IPS-NIHi7 (cell line): ENCODE measurements around the gene L3MBTL4.
A peak's percentile ranks its signal among the peaks of the same experiment; 100 is the strongest.

Experiments used
- DNase-seq: peaks from one replicate; pipeline ENCODE4 v3.0.0; 2012; ENCODE audit warnings: mixed read lengths; ENCODE audit errors: extremely low spot score

L3MBTL4 gene

GRCh38 chr18:5964108-5964507 lies 450.6 kb downstream of the L3MBTL4 start:
- DNase-seq: no peak

- DNase-seq: no peak
Observed at GRCh38 chr18:5963267-5963666, 451.4 kb downstream of the L3MBTL4 start.

GRCh38 chr18:5962362-5962761 lies 452.3 kb downstream of the L3MBTL4 start:
- no peak for DNase-seq

- no peak for DNase-seq
Observed at GRCh38 chr18:5961828-5962150, 452.9 kb downstream of the L3MBTL4 start.

GRCh38 chr18:5961097-5961827 lies 453.4 kb downstream of the L3MBTL4 start:
- no peak for DNase-seq

GRCh38 chr18:5958822-5959221 lies 455.9 kb downstream of the L3MBTL4 start:
- no peak for DNase-seq

GRCh38 chr18:5955861-5956260 lies 458.9 kb downstream of the L3MBTL4 start:
- no peak for DNase-seq

- DNase-seq: no peak
Observed at GRCh38 chr18:5951515-5952091, 463.1 kb downstream of the L3MBTL4 start.

GRCh38 chr18:5948781-5949180 lies 465.9 kb downstream of the L3MBTL4 start:
- DNase-seq: no peak

GRCh38 chr18:5948237-5948636 lies 466.5 kb downstream of the L3MBTL4 start:
- no peak for DNase-seq

GRCh38 chr18:5944448-5944847 lies 470.3 kb downstream of the L3MBTL4 start:
- no peak for DNase-seq

GRCh38 chr18:5943514-5943913 lies 471.2 kb downstream of the L3MBTL4 start:
- DNase-seq: no peak

GRCh38 chr18:5942591-5942990 lies 472.1 kb downstream of the L3MBTL4 start:
- no peak for DNase-seq

GRCh38 chr18:5941890-5942289 lies 472.8 kb downstream of the L3MBTL4 start:
- DNase-seq: peak; percentile 49

- no peak for DNase-seq
Observed at GRCh38 chr18:5939801-5940667, 474.7 kb downstream of the L3MBTL4 start.

GRCh38 chr18:5937795-5938194 lies 476.9 kb downstream of the L3MBTL4 start:
- DNase-seq: no peak

- no peak for DNase-seq
Observed at GRCh38 chr18:5937121-5937520, 477.6 kb downstream of the L3MBTL4 start.

- no peak for DNase-seq
Observed at GRCh38 chr18:5930789-5931188, 483.9 kb downstream of the L3MBTL4 start.

GRCh38 chr18:5918205-5918858 lies 496.4 kb downstream of the L3MBTL4 start:
- DNase-seq: no peak

GRCh38 chr18:5914951-5915350 lies 499.8 kb downstream of the L3MBTL4 start:
- DNase-seq: no peak

GRCh38 chr18:5914016-5914415 lies 500.7 kb downstream of the L3MBTL4 start:
- DNase-seq: no peak

- DNase-seq: no peak
Observed at GRCh38 chr18:5912566-5912965, 502.1 kb downstream of the L3MBTL4 start.
